K562 treated with DMSO at 1 percent for 24 hours (cell line): ENCODE data around the gene EML4. TPM values are rescaled to one million over a fixed set of nuclear protein-coding genes. Genes with fewer than 3 reads are reported as not detected.

ENCODE experiments used
- total RNA-seq: library from RNA; unstranded; fragments of 300-600 nt; gene quantifications from 2 replicates; pipeline ENCODE4 v1.2.3, GENCODE V29; 2022; ENCODE audit warnings: low read depth; ENCODE audit not compliant: insufficient read depth

The EML4 gene, protein sequence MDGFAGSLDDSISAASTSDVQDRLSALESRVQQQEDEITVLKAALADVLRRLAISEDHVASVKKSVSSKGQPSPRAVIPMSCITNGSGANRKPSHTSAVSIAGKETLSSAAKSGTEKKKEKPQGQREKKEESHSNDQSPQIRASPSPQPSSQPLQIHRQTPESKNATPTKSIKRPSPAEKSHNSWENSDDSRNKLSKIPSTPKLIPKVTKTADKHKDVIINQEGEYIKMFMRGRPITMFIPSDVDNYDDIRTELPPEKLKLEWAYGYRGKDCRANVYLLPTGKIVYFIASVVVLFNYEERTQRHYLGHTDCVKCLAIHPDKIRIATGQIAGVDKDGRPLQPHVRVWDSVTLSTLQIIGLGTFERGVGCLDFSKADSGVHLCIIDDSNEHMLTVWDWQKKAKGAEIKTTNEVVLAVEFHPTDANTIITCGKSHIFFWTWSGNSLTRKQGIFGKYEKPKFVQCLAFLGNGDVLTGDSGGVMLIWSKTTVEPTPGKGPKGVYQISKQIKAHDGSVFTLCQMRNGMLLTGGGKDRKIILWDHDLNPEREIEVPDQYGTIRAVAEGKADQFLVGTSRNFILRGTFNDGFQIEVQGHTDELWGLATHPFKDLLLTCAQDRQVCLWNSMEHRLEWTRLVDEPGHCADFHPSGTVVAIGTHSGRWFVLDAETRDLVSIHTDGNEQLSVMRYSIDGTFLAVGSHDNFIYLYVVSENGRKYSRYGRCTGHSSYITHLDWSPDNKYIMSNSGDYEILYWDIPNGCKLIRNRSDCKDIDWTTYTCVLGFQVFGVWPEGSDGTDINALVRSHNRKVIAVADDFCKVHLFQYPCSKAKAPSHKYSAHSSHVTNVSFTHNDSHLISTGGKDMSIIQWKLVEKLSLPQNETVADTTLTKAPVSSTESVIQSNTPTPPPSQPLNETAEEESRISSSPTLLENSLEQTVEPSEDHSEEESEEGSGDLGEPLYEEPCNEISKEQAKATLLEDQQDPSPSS
- total RNA-seq, result 15.1 and 18.2 TPM in 2 replicates

DNA sequence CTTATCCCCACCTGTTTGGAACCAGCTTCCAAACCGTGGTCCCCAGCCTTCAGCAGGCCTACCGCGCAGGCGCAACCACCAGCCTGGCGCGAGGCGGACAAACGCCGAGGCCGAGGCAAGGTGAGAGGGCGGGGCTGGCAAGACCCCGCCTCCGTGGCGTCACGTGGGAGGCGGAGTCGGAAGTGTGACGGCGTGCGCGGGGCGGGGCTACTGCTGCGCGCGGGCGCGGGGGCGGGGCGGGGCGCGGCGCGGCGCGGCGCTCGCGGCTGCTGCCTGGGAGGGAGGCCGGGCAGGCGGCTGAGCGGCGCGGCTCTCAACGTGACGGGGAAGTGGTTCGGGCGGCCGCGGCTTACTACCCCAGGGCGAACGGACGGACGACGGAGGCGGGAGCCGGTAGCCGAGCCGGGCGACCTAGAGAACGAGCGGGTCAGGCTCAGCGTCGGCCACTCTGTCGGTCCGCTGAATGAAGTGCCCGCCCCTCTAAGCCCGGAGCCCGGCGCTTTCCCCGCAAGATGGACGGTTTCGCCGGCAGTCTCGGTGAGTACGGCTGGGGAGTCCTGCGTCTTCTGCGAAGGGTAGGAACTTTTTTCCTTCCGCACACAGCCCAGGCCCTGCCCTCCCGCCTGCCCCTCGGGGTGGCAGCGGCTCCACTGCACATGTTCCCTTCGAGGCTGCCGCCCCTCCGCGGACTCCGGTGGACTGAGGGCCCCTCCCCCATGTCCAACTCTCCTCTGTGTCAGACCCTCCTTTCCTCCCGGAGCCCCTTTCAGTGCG lies at the start of gene EML4:
Gene EML4 (plus strand): TSS at position 254 of the 774 bp plus-strand sequence. CDS start 259 bp downstream, at position 513.

DNA sequence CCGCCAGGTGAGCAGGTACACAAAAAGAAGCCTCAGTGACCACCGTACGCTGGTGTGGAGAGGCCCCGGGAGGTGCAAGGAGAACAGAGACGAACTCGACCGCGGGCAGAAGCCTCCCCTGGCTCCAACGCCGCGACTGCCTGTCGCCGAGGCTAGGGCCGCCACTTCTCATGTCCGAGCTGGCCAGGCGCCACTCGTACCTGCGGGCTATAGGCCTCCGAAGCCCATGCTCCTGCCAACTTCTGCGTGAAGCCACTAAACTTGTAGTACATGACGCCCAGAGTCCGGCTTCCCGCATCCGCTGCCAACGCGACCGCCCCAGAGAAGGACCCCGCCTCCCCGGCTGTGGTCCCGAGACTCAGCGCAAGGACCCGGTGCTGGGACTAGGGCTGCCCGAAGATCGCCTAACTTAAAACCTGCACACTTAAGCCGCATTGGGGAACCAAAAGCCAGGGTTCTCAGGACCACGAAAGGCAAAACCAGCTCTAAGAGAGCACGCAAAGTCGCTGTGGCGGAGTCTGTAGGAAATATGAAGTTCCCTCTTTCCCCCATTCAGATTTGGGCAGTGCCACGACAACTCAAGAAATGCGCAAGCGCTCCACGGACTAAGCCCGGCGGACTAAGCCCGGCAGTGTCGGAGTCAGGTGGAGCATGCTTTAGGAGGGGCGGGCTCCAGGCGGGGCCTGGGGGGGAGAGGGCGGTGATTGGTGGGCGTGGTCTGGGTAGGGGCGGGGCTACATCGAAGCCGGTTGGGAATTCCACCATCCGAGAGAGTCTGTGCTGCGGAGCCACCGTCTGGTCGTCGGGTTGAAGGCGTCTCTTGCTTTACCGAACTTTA lies 192.0 kb downstream of the EML4 start, which contains the start of gene COX7A2L:
Gene COX7A2L (minus strand): TSS at position 328 of the 838 bp plus-strand sequence. CDS start 56 bp downstream, at position 272.

Other genes with a start within 250 kb of the EML4 start
- 0.44 and 0.65 TPM in 2 replicates for gene PKDCC, start 121.3 kb upstream of the EML4 start, total RNA-seq
- gene COX7A2L, start 191.9 kb downstream of the EML4 start, total RNA-seq, result 144 and 151 TPM in 2 replicates